HepG2 (cell line): ENCODE results near the gene RASGRP4. TPM values are rescaled to one million over a fixed set of nuclear protein-coding genes. Genes with fewer than 3 reads are reported as not detected.

Source experiments
- CHCHD3 ChIP-seq: sonication (generic); formaldehyde crosslinking; IDR thresholded peaks from 2 replicates; pipeline ENCODE4 v1.8.0; 2022; ENCODE audit warnings: mild to moderate bottlenecking, missing genetic modification reagents, moderate library complexity
- GATAD1 ChIP-seq: IDR thresholded peaks from 2 replicates; pipeline ENCODE4 v1.6.1; 2016; ENCODE audit warnings: missing genetic modification reagents, missing compliant biosample characterization
- GRHL1 ChIP-seq: sonication (generic); formaldehyde crosslinking; conservative IDR thresholded peaks from 2 replicates; pipeline ENCODE4 v1.8.0; 2022; ENCODE audit warnings: missing genetic modification reagents
- HHEX ChIP-seq: IDR thresholded peaks from 2 replicates; pipeline ENCODE4 v1.6.1; 2016; ENCODE audit warnings: control low read depth
- KIAA2018 ChIP-seq: sonication (generic); formaldehyde crosslinking; IDR thresholded peaks from 2 replicates; pipeline ENCODE4 v1.5.0; 2020; ENCODE audit warnings: mild to moderate bottlenecking, missing genetic modification reagents, borderline replicate concordance
- NCOA1 ChIP-seq: sonication (generic); formaldehyde crosslinking; IDR thresholded peaks from 2 replicates; pipeline ENCODE4 v1.9.0; 2021; ENCODE audit warnings: missing genetic modification reagents
- PAF1 ChIP-seq: IDR thresholded peaks from 2 replicates; pipeline ENCODE4 v1.6.1; 2016; ENCODE audit warnings: missing genetic modification reagents, missing compliant biosample characterization
- RFX3 ChIP-seq: IDR thresholded peaks from 2 replicates; pipeline ENCODE4 v1.6.1; 2016; ENCODE audit warnings: missing biosample characterization, missing genetic modification reagents
- RORA ChIP-seq: sonication (generic); formaldehyde crosslinking; IDR thresholded peaks from 2 replicates; pipeline ENCODE4 v1.5.0; 2020; ENCODE audit warnings: mild to moderate bottlenecking, missing genetic modification reagents, moderate library complexity
- SIX1 ChIP-seq: sonication (generic); formaldehyde crosslinking; IDR thresholded peaks from 2 replicates; pipeline ENCODE4 v1.4.0; 2020; ENCODE audit warnings: missing genetic modification reagents, borderline replicate concordance
- ZBTB14 ChIP-seq: sonication (generic); formaldehyde crosslinking; IDR thresholded peaks from 2 replicates; pipeline ENCODE4 v1.4.0; 2020; ENCODE audit warnings: missing genetic modification reagents
- ZBTB2 ChIP-seq: sonication (generic); formaldehyde crosslinking; IDR thresholded peaks from 2 replicates; pipeline ENCODE4 v1.8.0; 2022; ENCODE audit warnings: low read depth, missing genetic modification reagents
- ZNF20 ChIP-seq: sonication (generic); formaldehyde crosslinking; IDR thresholded peaks from 2 replicates; pipeline ENCODE4 v1.4.0; 2020; ENCODE audit warnings: mild to moderate bottlenecking, moderate library complexity, missing genetic modification reagents
- ZNF563 ChIP-seq: sonication (generic); formaldehyde crosslinking; IDR thresholded peaks from 2 replicates; pipeline ENCODE4 v1.8.0; 2022; ENCODE audit warnings: mild to moderate bottlenecking, moderate library complexity, missing genetic modification reagents
- ZNF7 ChIP-seq: IDR thresholded peaks from 2 replicates; pipeline ENCODE4 v1.6.1; 2016; ENCODE audit warnings: missing biosample characterization, missing genetic modification reagents
- ZNF777 ChIP-seq: sonication (generic); formaldehyde crosslinking; IDR thresholded peaks from 2 replicates; pipeline ENCODE4 v1.4.0; 2020; ENCODE audit warnings: missing genetic modification reagents
- ZSCAN20 ChIP-seq: sonication (generic); formaldehyde crosslinking; IDR thresholded peaks from 2 replicates; pipeline ENCODE4 v1.4.0; 2020; ENCODE audit warnings: missing genetic modification reagents, mild to moderate bottlenecking, borderline replicate concordance
- polyA plus RNA-seq, 8 experiments: library from polyadenylated mRNA; depleted of rRNA in 3 of 8; stranded (reverse) in 7 of 8; unstranded in 1 of 8; fragments of >200 nt; fragmentation: Illumina TruSeq in 4 of 8; extraction: Trizol in 4 of 8; gene quantifications; 2 replicates each; pipeline versions ENCODE4 v1.2.1 to v1.2.3, GENCODE V29; 2011 to 2016; ENCODE audit warnings: low read depth in 4 of 8, missing spikeins in 1 of 8, mixed read lengths in 1 of 8; ENCODE audit not compliant: insufficient read depth in 1 of 8
- total RNA-seq, 5 experiments: library from RNA; depleted of rRNA; stranded (reverse); fragments of >200 nt; fragmentation: Illumina TruSeq; extraction: Trizol; gene quantifications; 2 replicates each; pipeline ENCODE4 v1.2.3, GENCODE V29; 2016; ENCODE audit warnings: low read depth in 1 of 5

Gene RASGRP4
- total and polyA plus RNA-seq, 2 of the 13 experiments (the other 11 are each of a cell fraction or from before 2014, with no cell fraction given) = not detected

GRCh38 chr19:38374332-38375097, 51.5 kb downstream of the RASGRP4 start, which contains the start of gene PSMD8 (continued):
- TF ChIP-seq GRHL1 (CRISPR knock-in tag) (no peak), KIAA2018 (CRISPR knock-in tag) (peak; percentile 70; the same call in 1 of the 2 replicates), ZBTB14 (no peak), ZBTB2 (CRISPR knock-in tag) (peak; percentile 73), RFX3 (no peak), GATAD1 (peak; percentile 87), SIX1 (no peak; the same call in 1 of the 2 replicates), RORA (no peak), NCOA1 (CRISPR knock-in tag) (peak; percentile 67; the same call in 1 of the 2 replicates), ZNF20 (CRISPR knock-in tag) (no peak), ZNF563 (peak; percentile 72; the same call in 1 of the 2 replicates), ZNF777 (CRISPR knock-in tag) (0 out of 2 replicates have a peak, but pooled peaks have one; percentile 21), PAF1 (CRISPR knock-in tag) (no peak), CHCHD3 (CRISPR knock-in tag) (peak; percentile 41; the same call in 1 of the 2 replicates), ZNF7 (CRISPR knock-in tag) (no peak), HHEX (CRISPR knock-in tag) (no peak), ZSCAN20 (CRISPR knock-in tag) (peak; percentile 52; the same call in 1 of the 2 replicates)
